Measurements from ENCODE around the gene PVALB.

Gene PVALB

GRCh38 chr22:36833073-36833472, 16.2 kb upstream of the PVALB start:
- no peak for DNase-seq (ENCODE audit: low read depth)

GRCh38 chr22:36831717-36832116, 14.9 kb upstream of the PVALB start:
- no peak for TF ChIP-seq CTCF (conservative IDR thresholded peaks at IDR 0.05; ENCODE audit: low read depth, low read length)
- DNase-seq (ENCODE audit: low read depth) = no peak
- H3K4me3 ChIP-seq (ENCODE audit: low read length) = no peak overlapping the region

More at GRCh38 chr22:36833073-36833472, 16.2 kb upstream of the PVALB start:
- no peak overlapping the region for H3K4me3 ChIP-seq (ENCODE audit: low read length)
- no peak for TF ChIP-seq CTCF (conservative IDR thresholded peaks at IDR 0.05; ENCODE audit: low read depth, low read length)

GRCh38 chr22:36831206-36831605, 14.4 kb upstream of the PVALB start:
- DNase-seq (ENCODE audit: low read depth) = no peak
- no peak overlapping the region for H3K4me3 ChIP-seq (ENCODE audit: low read length)
- TF ChIP-seq CTCF (conservative IDR thresholded peaks at IDR 0.05; ENCODE audit: low read depth, low read length) = no peak

- no peak for DNase-seq (ENCODE audit: low read depth)
- TF ChIP-seq CTCF (conservative IDR thresholded peaks at IDR 0.05; ENCODE audit: low read depth, low read length) = no peak
These were observed 13.8 kb upstream of the PVALB start for GRCh38 chr22:36830601-36831000.

GRCh38 chr22:36829370-36830002, 12.7 kb upstream of the PVALB start:
- no peak for DNase-seq (ENCODE audit: low read depth)
- TF ChIP-seq CTCF (conservative IDR thresholded peaks at IDR 0.05; ENCODE audit: low read depth, low read length) = no peak
- H3K4me3 ChIP-seq (ENCODE audit: low read length) = no peak overlapping the region

More at GRCh38 chr22:36830601-36831000, 13.8 kb upstream of the PVALB start:
- no peak overlapping the region for H3K4me3 ChIP-seq (ENCODE audit: low read length)

GRCh38 chr22:36828815-36829214, 12.0 kb upstream of the PVALB start:
- no peak for DNase-seq (ENCODE audit: low read depth)
- H3K4me3 ChIP-seq (ENCODE audit: low read length) = no peak overlapping the region
- no peak for TF ChIP-seq CTCF (conservative IDR thresholded peaks at IDR 0.05; ENCODE audit: low read depth, low read length)

- no peak for DNase-seq (ENCODE audit: low read depth)
- no peak overlapping the region for H3K4me3 ChIP-seq (ENCODE audit: low read length)
- TF ChIP-seq CTCF (conservative IDR thresholded peaks at IDR 0.05; ENCODE audit: low read depth, low read length) = no peak
These were observed 9.4 kb upstream of the PVALB start for GRCh38 chr22:36826262-36826661.

Measured in retinal pigment epithelial cell (primary cell).